Ovary (tissue), 3 donors: Measurements from ENCODE around the gene MGP.

Source experiments
- CTCF ChIP-seq, 3 donors: fragments of 450-650 bp in 2 of 3; fragments of 200-600 bp in 1 of 3; IDR thresholded peaks; one replicate each; pipeline versions ENCODE4 v1.5.1 to v1.8.0; 2016 to 2022; ENCODE audit warnings: antibody characterized with exemption in 3 of 3, mild to moderate bottlenecking in 1 of 3
- EP300 ChIP-seq: sonication (generic); formaldehyde crosslinking; IDR thresholded peaks from one replicate; pipeline ENCODE4 v1.6.1; 2017; ENCODE audit warnings: antibody characterized with exemption
- POLR2A ChIP-seq: fragments of 450-650 bp; IDR thresholded peaks from one replicate; pipeline ENCODE4 v1.6.1; 2017; ENCODE audit warnings: antibody characterized with exemption, mild to moderate bottlenecking, moderate library complexity
- donor health status: DM: no; HTN: no; CAD: no.

GRCh38 chr12:14849661-14850060 is 36.0 kb downstream of the MGP start:
- TF ChIP-seq CTCF (IDR thresholded peaks at IDR 0.05) (no peak), POLR2A (no peak), EP300 (no peak)
